Left forelimb (tissue), 1 donor: ENCODE measurements around the gene RARRES1.

Experiments used
- DNase-seq: peaks from one replicate; pipeline ENCODE4 v3.0.0-alpha.2; 2018; ENCODE audit warnings: low spot score

Gene RARRES1

DNA sequence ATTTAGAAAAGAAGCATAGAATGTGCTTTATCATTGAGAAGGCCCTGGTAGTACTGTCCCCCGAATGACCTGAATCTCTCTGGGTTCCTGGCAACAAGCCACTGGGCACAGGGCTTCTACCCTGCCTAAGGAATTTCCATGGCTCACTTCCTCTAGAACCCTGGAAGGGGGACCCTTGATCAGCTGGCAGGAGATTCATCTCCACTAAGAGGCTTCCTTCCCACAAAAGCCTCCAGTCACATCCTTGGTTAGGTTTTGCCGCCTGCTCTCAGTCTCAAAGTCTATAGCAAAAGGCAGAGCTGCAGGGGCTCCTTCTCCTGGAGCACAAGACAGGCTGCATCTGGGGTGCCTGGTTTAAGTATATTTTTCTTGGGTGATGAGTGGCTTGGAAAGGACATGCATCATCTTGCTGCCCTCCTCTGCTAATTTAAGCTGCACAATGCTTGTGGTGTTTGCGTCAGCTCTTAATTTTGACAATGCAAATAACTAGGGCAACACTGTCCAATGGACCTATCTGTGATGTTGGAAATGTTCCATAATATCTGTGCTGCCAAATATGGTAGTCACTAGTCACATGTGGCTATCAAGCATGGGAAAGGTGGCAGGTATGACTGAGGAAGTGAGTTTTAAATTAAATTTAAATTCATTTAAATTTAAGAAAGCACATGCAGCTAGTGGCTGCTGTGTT, 33.4 kb upstream of the RARRES1 start:
- DNase-seq, result no peak

DNA sequence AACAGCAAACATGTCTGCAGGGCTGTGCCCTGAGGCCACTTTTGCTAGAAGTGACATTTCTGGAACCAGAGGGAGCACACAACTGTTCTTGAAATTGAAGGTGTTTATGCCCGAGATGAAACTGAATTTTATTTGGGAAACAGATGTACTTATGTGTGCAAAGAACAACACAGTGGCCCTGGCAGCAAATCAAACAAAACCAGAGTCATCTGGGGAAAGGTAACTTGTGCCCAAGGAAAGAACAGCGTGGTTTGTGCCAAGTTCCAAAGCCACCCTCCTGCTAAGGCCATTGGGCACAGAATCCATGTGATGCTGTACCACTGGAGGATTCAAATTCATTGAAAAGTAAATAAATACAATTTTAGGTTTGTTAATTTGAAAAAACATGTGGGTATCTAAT, 31.2 kb upstream of the RARRES1 start:
- DNase-seq, result no peak

DNA sequence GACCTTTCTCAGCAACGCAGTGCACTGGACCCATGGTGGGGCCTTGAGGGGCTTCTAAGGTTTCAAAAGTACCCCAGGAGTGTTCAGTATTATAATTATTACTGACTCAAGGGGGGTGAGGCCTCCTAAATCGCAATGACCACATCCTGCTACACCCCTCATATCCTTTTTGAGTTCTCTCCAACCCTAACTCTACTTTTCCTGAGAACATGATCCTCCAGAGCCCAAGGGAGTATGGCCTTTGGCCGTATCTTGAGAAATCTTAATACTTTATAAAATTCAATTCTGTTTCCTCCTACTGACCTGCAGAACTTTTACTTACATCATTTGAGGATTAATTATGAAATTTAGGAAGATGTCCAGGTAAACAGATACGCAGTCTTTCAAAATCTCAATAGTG, 30.4 kb upstream of the RARRES1 start:
- no peak for DNase-seq

DNA sequence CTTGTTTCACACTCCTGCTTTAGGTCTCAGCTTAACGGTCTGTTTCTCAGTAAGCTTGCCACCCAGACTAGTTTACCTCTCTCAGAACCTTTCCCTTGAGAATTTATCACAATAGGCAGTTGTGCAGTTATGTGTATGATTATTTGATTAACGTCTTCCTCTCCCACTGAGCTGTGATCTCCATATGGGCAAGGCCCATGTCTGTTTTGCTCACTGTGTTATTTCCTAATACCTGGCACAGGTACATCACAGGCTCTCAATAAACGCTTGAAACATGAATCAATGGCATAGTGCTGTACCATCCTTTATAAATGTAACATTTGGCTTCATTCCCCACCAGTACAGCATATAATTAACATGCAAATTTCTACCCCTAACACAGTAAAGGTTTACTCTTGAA, 29.1 kb upstream of the RARRES1 start:
- no peak for DNase-seq

DNA sequence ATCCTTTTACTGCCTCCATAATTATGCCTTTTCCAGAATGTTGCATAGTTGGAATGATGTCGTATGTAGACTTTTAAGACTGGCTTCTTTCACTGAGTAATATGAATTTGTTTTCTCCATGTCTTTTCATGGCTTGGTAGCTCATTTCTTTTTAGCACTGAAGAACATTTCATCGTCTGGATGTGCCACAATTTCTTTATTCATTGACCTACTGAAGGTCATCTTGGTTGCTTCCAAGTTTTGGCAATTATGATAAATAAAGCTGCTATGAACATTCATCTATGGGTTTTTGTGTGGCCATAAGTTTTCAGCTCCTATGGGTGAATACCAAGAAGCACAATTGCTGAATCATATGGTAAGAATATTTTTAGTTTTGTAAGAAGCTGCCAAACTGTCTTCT, 23.2 kb upstream of the RARRES1 start:
- no peak for DNase-seq

DNA sequence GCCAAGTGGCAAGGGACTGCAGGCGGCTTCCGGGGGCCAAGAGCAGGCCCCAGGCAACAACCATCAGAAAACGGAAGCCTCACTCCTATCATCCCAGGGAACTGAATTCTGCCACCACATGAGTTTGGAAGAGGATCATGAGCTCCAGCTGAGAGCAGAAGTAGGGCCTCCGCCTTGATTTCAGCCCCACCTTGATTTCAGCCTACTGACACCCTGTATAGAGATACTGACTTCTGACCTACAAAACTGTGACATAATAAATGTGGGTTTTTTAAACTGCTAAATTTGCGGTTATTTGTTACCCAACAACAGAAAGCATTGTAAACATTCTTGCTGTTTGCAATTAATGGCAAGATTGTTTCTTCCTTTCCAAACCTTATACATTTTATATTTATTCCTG, 21.6 kb upstream of the RARRES1 start:
- DNase-seq, result no peak

DNA sequence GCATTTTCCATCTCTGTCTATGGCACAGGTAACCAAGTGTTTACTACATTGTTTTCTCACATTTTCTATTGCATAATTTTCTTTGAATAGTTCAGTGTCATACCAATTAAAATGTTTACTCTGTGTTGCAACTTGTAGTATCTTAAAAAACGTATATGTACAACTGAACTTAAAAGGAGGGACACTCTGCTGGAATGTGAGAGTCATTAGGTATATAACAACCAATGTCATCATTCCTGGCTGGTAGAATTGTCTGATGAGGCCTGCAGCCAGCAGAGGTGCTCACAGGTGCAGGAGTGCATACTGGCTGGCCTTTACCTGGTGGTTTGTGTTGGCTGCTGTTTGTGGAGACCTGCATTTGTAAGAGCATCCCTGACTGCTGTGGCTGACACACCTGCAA, 19.1 kb upstream of the RARRES1 start:
- DNase-seq, result no peak

DNA sequence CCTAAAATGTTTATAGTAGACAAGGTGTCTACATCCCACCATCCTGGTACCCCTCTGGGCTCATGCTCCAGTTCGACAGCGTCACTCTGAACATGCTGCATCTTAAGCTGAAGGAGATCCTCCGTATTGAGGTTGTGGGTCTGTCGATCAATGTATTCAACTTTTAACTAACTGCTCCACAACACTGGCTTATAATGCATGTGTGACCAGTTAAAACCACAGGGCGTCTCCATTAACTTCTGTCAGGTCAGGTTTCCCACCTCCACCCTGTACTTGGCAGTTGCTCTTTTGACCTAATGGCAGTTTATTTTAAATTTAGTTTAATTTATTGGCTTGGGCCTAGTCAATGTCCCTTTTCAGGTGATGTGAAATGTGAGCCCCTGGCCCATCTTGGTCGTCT, 17.8 kb upstream of the RARRES1 start:
- DNase-seq, result no peak

DNA sequence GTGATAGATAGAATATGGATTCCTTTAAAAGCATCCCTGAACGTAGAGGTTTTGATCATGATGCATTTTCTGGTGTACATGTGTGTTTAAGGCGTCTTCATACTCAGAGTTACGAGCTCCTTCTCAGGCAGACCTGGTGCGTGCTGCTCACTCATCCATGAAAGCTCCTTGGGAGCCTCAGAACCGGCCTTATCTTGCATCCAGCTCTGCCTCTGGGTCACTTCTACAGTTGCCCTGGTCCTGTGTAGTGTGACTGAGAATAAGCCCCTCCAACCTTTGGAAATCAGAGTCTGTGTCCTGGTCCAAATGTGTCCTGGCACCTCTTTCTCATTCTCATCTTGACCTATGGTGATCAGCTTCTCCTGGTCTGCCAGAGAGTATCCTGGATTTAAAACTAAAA, 17.3 kb upstream of the RARRES1 start:
- no peak for DNase-seq

DNA sequence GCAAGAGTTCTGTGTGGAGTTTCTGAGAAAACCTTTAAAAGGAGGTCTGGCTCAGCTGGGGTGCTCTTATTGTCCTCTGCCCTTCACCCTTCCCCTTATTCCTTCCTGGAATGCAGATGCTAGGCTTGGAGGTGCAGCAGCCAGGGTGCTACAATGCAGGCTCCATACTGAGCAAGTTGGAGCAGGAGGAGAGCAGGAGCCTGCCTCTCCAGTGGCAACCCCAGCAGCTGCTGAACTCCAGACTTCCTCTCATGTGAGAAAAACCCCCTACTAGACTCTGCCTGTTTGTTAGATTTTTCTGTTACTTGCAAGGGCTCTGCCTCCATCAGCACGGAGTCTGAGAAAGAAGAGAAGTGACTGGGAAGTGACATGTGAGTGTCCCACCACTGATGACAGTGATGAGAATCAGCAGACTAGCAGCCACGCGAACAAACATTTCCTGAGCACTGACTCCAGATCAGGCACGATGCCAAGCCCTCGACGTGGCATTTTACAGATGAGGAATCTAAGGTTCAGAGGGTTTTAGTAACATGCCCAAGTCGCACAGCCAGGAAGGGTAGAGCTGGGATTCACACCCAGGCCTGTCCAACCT, 16.1 kb upstream of the RARRES1 start:
- no peak for DNase-seq

DNA sequence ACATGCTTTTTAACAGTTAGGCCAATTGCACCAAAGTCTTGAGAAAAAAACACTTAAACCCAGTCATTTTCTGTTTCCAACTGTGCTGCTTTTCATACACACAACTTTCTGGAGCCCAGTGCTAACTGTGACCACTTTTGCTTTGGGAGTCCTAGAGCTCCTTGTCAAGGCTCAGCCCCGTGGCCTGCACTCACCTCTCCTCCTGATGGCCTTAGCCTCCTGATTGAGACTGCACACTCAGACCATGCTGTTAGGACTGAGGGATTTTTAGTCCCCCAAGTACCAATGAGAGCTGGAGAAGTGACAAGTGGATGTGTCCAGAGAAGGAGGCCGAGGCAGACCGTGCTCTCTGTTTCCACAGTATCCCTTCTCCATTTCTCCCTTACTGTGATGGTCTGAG, 15.2 kb upstream of the RARRES1 start:
- no peak for DNase-seq

DNA sequence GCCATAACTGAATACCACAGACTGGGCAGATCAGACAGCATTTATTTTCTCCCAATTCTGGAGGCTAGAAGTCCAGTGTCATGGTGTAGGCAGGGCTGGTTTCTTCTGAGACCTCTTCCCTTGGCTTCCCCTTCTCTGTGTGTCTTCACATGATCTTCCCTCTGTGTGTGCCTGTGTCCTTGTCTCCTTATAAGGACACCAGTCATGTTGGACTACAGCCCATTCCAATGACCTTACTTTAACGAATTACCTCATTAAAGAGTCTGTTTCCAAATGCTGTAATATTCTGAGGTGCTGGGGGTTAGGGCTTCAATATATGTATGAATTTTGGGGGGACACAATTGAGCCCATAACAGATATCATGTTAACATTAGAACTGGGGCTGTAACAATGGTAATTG, 13.3 kb upstream of the RARRES1 start:
- no peak for DNase-seq

DNA sequence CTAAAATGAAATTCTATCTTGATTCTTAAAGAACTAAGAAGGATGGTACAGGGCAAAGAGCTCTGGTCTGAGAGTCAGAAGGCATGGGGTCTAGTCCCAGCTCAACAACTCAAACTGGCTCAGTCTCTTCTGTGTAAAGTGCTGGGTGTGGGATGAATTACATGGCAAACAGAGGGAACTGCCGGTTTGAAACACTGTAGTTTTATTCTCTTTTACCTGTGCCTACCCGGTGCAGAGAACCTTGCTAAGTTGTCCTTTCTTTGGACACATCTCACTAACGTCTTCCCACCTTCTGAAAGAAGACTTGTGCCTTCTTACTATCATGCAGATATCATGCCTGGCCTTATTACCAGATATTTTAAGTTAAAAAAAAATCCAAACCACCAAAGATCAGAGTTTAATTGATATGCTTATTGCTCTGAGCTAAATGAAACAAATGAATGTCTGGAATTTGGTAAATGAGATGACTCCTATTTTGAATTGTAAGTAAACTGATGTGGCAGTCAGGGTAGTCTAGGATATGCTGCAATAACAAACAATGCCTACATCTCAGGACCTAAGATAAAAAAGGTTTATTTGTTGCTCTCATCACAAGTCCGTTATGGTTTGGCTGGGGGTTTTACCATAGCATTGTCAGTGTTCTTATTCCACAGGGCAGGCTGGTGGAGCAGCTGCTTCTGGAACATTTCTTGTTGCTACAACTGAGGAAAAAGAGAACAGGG, 12.5 kb upstream of the RARRES1 start:
- no peak for DNase-seq

DNA sequence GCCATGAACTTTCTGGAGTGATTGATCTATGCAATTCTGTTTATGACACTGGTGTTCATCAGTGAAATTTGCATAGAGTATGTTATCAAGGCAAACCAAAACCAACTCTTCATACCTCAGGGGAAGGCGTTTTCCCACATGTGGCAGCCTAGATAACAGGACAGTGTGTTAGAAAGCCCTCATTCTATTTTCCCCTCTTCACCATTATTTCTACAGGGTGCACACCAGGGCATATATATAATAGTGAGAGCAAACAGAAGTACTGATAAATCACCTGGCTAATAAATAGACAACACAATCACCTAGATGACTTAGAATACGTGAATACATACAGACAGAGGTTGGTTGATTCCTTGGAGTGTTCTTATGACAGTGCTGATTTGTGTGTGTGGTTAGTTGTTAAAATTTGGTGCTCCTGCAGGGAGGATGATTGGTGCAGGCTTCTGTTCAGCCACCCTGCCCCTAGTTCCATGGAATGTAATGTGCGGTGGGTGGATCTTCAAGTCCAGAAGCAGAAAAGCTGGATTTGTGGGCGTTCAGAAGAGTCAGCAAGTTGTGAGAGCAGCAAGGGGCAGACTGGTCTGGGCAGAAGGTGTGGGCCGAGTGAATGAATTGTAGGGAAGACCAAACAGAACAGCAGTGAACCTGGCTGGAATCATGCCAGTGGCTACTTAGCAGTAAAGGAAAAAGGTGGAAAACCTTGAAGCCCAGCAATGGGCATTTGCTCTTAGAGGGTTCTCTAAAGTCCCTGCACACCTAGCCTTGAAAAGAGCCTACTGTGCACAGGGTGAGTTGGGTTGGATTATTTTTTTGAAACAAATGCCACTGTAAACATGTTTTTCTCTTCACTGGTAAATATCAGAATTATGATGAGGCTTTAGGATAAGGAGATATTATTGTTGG, 11.7 kb upstream of the RARRES1 start:
- DNase-seq, result no peak

DNA sequence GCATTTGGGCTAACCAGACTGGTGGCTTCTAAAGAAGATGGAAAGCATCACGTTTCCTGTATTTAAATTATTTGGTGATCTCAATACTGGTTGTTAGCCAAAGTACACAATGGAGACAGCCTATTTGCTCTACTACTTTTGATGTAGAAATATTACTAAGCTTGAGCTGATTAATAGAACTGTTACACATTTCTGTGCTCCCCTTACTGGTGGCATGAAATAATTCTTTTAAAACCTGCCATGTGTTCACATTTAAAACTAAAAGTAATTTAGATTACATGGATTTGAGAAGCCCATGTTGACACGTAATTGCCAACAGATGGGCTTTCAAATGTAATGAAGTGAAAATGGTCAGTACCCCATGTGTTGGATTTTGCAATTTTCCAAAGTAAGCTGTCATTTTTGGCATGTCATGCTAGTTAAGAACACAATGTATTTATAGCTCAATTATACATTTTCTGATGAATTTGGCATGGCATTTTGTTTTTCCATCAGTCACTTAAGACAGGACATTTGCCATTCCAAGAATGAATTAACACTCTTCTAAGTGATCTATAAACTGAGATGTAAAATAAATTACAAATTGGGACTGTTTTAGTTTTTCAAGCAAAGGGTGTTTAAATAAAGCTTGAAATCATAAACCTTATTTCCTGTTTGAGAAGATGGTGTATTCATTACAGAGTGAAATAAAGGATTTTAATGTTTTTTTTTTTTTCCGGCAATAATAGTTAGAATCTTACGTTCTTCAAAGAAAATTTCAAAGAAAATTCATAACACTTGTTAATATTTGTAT, 10.8 kb upstream of the RARRES1 start:
- no peak for DNase-seq

DNA sequence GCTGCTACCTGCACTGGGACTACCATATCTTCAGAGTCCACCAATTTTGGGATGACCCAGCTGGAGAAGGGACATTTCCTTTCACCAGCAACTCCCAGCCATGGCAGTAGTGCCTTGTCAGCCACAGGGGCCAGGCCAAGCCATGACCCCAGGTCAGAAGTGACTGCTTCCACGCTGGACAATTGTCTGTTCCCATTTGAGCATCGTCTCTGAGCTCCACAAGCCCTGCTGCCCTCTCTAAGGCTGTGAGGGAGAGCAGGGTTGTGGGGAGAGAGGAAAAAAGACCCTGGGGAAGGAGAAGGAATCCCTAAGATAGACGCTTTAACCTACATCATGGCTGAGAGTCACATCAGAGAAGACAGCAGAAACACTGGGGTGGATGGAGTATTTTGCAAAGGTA, 7.4 kb upstream of the RARRES1 start:
- no peak for DNase-seq

DNA sequence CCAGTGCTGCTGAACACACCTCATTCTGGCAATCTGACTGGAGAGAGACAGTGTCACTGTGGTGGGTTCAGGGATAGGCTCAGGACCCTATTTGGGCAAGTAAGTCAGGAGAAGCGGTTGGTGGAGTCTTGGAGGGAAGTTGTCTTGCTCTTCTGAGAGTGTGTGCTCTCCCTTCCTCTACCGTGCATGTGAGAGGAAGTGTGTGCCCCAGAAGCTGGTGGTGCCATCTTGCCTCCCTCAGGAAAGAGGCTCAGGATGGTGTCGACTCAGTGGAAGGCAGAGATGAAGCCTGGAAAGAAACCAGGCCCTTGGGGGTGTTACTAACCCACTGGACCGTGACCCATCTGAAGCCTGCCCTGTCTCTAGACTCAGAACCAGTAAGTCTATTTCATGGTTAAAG, 6.8 kb upstream of the RARRES1 start:
- DNase-seq, result no peak

DNA sequence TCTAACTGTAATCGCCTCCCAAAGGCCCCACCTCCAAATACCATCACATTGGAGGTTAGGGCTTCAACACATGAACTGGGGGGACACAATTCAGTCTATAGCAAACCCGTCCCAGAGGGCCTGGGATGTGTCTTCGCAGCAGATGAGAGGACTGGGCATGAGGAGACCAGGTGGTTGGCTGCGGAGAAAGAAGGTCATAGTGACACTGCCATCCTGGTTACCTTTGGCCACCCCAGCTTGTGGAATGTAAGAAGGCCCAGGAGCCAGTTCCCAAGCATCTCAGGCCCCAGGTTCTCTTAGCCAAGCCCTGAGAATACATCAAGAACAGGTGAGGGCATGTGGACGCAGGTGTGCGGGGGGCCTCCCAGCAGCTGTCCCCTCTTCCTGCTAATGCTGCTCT, 6.4 kb upstream of the RARRES1 start:
- no peak for DNase-seq

DNA sequence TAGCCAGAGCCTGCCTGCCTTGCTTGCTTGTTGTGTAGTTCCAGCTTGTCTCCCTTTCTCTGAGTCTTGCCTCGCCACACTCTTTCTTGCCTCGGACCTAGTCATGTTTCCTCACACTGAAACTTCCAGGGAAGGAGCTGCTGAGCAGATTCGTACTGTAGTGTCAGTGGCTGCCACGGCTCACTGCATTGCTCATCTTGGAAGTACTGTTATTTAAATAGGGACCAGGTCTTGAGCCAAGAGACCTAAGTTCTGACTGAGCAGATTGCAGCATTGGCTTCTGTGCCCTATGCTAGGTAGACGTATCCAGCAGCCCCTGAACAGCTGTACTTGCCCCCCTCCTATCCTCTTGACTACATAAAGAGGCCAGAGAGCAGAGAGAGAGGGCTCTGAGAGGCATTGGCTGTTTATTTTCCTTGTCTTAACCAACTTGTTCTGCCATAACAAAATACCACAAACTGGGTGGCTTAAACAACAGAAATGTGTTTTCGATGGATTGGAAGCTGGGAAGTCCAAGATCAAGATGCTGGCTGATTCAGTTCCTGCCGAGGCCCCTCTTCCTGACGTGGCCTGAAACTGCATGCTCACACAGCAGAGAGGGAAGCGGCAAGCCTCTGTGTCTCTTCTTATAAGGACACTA, 5.8 kb upstream of the RARRES1 start:
- no peak for DNase-seq

DNA sequence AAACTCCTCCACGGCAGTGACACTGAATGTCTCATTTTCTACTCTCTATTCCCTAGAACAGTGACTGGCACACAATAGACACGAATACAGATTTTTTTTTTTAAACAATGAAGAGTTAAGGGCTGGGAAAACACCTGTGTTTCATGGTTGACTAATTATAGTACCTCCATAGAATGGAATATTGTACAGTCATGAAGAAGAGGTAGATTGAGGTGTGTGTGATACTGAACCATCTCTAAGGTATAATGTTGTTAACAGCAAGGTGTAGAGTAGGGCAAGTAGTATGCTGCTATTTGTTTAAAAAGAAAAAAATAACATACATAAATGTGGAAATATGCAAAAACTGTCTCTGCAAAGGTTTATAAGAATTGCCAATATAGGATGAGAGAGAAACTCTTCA, 5.2 kb upstream of the RARRES1 start:
- DNase-seq, result no peak

DNA sequence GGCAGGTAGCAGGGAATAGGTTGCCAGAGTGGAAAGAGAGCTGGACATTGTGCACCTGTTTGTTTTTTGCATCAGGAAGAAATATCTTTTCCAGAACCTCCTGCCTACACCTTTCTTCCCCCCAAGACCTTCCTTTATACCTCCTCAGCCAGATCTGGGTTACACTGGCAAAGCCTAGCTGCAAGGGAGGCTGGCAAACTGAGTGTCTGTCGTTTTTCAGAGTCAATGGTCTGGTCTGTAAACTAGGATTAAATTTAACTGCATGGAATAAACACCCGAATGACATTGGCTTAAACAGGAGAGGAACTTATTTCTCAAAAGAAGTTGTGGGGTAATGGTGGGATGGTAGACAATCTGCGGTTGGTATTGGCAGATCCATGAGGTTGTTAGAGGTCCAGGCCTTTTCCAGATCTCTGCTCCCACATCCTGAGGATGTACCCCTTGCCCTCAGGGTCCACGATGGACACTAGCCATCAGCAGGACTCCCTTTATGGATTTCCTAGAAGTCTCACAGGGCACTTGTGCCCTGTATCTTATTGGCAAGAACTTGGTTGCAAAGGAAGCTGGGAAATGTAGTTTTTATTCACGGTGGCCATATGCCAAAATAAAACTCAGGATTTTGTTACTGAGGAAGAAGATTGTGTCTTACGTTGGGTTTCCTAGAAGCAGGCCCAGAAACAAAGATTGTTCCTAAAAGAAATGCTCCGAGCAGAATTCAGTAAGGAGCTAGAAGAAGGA, 3.2 kb upstream of the RARRES1 start:
- DNase-seq, result no peak
